HG03103 (cell line): ENCODE results near the gene JADE2.
A peak's percentile ranks its signal among the peaks of the same experiment; 100 is the strongest.
"Not testable (repeated sequence)": the region's sequence is repeated elsewhere in the genome, so short reads cannot be mapped to it uniquely, and the experiment has no call there.

Source experiments
- ATAC-seq: cut with Tn5 transposase; IDR thresholded peaks from one replicate; pipeline ENCODE4 v1.9.1; 2021; ENCODE audit warnings: low read depth; ENCODE audit not compliant: unreplicated experiment

The JADE2 gene

GRCh38 chr5:134524826-134525682 lies at the start of gene JADE2:
Gene JADE2 (plus strand): TSS chr5:134525670. CDS start chr5:134535858, 10,188 bp downstream.
- ATAC-seq, result peak; percentile 26

GRCh38 chr5:134477462-134478245 lies 47.8 kb upstream of the JADE2 start:
- ATAC-seq, result no peak

- no peak for ATAC-seq
These were observed 45.6 kb upstream of the JADE2 start for GRCh38 chr5:134479839-134480238.

- no peak for ATAC-seq
These were observed 36.1 kb upstream of the JADE2 start for GRCh38 chr5:134489227-134489944.

GRCh38 chr5:134490255-134490924 lies 35.1 kb upstream of the JADE2 start:
- no peak for ATAC-seq

- ATAC-seq, result no peak
These were observed 34.6 kb upstream of the JADE2 start for GRCh38 chr5:134490925-134491271.

GRCh38 chr5:134491841-134492442 lies 33.5 kb upstream of the JADE2 start:
- ATAC-seq, result no peak

- no peak for ATAC-seq
These were observed 32.9 kb upstream of the JADE2 start for GRCh38 chr5:134492568-134492967.

GRCh38 chr5:134493461-134494055 lies 31.9 kb upstream of the JADE2 start:
- no peak for ATAC-seq

GRCh38 chr5:134494780-134495179 lies 30.7 kb upstream of the JADE2 start:
- ATAC-seq, result no peak

- not testable (repeated sequence) for ATAC-seq
These were observed 25.6 kb upstream of the JADE2 start for GRCh38 chr5:134499905-134500304.

GRCh38 chr5:134500699-134501430 lies 24.6 kb upstream of the JADE2 start:
- ATAC-seq, result no peak

- no peak for ATAC-seq
These were observed 23.2 kb upstream of the JADE2 start for GRCh38 chr5:134502259-134502658.

GRCh38 chr5:134503088-134503936 lies 22.2 kb upstream of the JADE2 start:
- peak; percentile 52 for ATAC-seq

GRCh38 chr5:134503937-134504437 lies 21.5 kb upstream of the JADE2 start:
- ATAC-seq, result no peak

- ATAC-seq, result no peak
These were observed 20.7 kb upstream of the JADE2 start for GRCh38 chr5:134504629-134505300.
